ENCODE measurements around the gene REL. TPM values are rescaled to one million over a fixed set of nuclear protein-coding genes. Genes with fewer than 3 reads are reported as not detected.

The REL gene
- total RNA-seq, 1 experiment from 2014 or later: 6.2 TPM

GRCh38 chr2:60962528-60962927 lies 81.2 kb downstream of the REL start:
- Histone ChIP-seq H4K91ac (ENCODE audit: insufficient read length, low read depth, low read length) (no peak overlapping the region), H3K27ac (ENCODE audit: insufficient read length, low read depth, low read length) (no peak overlapping the region), H3K4me2 (ENCODE audit: insufficient read depth, insufficient read length, low read length) (no peak overlapping the region), H2AK5ac (ENCODE audit: insufficient read length, low read length) (no peak overlapping the region), H2AFZ (ENCODE audit: low read length) (no peak overlapping the region), H3K27me3 (ENCODE audit: insufficient read depth, low read length) (no peaks in the 10 kb centered on the region), H3T11ph (ENCODE audit: low read length) (no peak overlapping the region), H3K79me2 (ENCODE audit: insufficient read depth, low read length) (no peaks in the 10 kb centered on the region), H2BK12ac (ENCODE audit: insufficient read length, low read depth, low read length) (no peak overlapping the region), H3K9me3 (ENCODE audit: control insufficient read depth, low read depth, low read length) (no peaks in the 10 kb centered on the region), H3K18ac (ENCODE audit: insufficient read length, low read depth, low read length) (no peak overlapping the region), H2BK5ac (ENCODE audit: insufficient read length, low read length) (no peak overlapping the region), H3K56ac (ENCODE audit: insufficient read length, low read depth, low read length) (no peak overlapping the region), H2BK15ac (ENCODE audit: low read depth, low read length) (no peak overlapping the region), H3K23ac (ENCODE audit: insufficient read length, low read depth, low read length) (no peak overlapping the region), H4K20me1 (ENCODE audit: control insufficient read depth, insufficient read depth, insufficient read length) (no peaks in the 10 kb centered on the region), H3K4ac (ENCODE audit: low read depth, low read length) (no peak overlapping the region), H3K14ac (ENCODE audit: insufficient read depth, low read length) (no peak overlapping the region), H2BK20ac (ENCODE audit: low read depth, low read length, poor library complexity, severe bottlenecking) (no peak overlapping the region), H3K79me1 (ENCODE audit: insufficient read depth, low read depth, low read length, poor library complexity, severe bottlenecking) (no peaks in the 10 kb centered on the region), H3K4me1 (ENCODE audit: insufficient read depth, low read length) (no peaks in the 10 kb centered on the region; the same call in 1 of the 2 replicates), H3K23me2 (ENCODE audit: insufficient read length, low read depth, low read length, poor library complexity, severe bottlenecking) (no peaks in the 10 kb centered on the region), H3K9ac (ENCODE audit: extremely low read depth, insufficient read length, low read length) (no peak overlapping the region), H2BK120ac (ENCODE audit: low read depth, low read length, poor library complexity, severe bottlenecking) (no peak overlapping the region), H4K8ac (replicated peaks; ENCODE audit: insufficient read length, low read depth, low read length) (no peak overlapping the region), H4K5ac (ENCODE audit: insufficient read length, low read depth, low read length) (no peak overlapping the region)
- DNase-seq: no peak
- no peak for TF ChIP-seq CTCF (conservative IDR thresholded peaks at IDR 0.05)
- Mint-ChIP-seq H3K4me1 (peaks cover 3 to 9% of the 10 kb centered on the region in 2 experiments; a peak in 3 of 4 replicates), H3K27ac (no peak overlapping the region), H3K36me3 (ENCODE audit: insufficient read depth in 1 of 3, low read depth in 3 of 3) (no peaks in the 10 kb centered on the region), H3K9me3 (no peaks in the 10 kb centered on the region), H3K27me3 (ENCODE audit: low read depth) (no peaks in the 10 kb centered on the region), H3K4me3 (no peak overlapping the region)
- no CpG with 5 or more reads among the region's 2 CpGs for WGBS (ENCODE audit: extremely low coverage, insufficient read length, low lambda C conversion rate)
